ENCODE measurements around the gene ZSCAN32. TPM values are rescaled to one million over a fixed set of nuclear protein-coding genes. Genes with fewer than 3 reads are reported as not detected.

Gene ZSCAN32
- total and polyA plus RNA-seq, 2 of the 8 experiments (the other 6 are each of a cell fraction or from before 2014, with no cell fraction given), result 13.4 to 22.0 TPM

GRCh38 chr16:3400446-3400778, 392 bp downstream of the ZSCAN32 start:
- no peak for FAIRE-seq
- no peaks in the 10 kb centered on the region for H3K27me3 ChIP-seq (replicated peaks in 1 of 4; ENCODE audit: control insufficient read depth in 3 of 4, extremely low read depth in 1 of 4, insufficient read depth in 3 of 4, low read length in 3 of 4)
- CTCF ChIA-PET (ENCODE audit: partially characterized antibody), result interaction anchor here (0.5 kb wide), 1 partner anchor 55 kb away, joined by 3 read pairs; no protein-coding TSS in a partner anchor

More at GRCh38 chr16:3400446-3400778, 392 bp downstream of the ZSCAN32 start:
- H3K9me3 ChIP-seq (ENCODE audit: insufficient read depth in 2 of 2, low read depth in 1 of 2, low read length in 1 of 2), result peaks cover 8 to 18% of the 10 kb centered on the region in 2 experiments; a peak in 3 of 4 replicates
- H3K79me2 ChIP-seq (ENCODE audit: control insufficient read depth in 1 of 2, insufficient read depth in 2 of 2, low read length in 2 of 2), result peaks cover 0 to 23% of the 10 kb centered on the region in 2 experiments; a peak in 2 of 4 replicates
- H3K79me1 ChIP-seq (ENCODE audit: low read depth, low read length), result peaks cover 2% of the 10 kb centered on the region
- H4K5ac ChIP-seq (ENCODE audit: insufficient read length, low read depth, low read length), result no peak overlapping the region
- peak overlapping the region; percentile 86 to 89 (median 87) for H3K4me3 ChIP-seq (ENCODE audit: extremely low read depth in 1 of 4, insufficient read depth in 2 of 4, low read depth in 3 of 4, low read length in 4 of 4)
- peak overlapping the region; percentile 13; the same call in 1 of the 2 replicates for H2AFZ ChIP-seq (ENCODE audit: low read length)
- H3K36me3 ChIP-seq (ENCODE audit: control insufficient read depth in 2 of 4, insufficient read depth in 4 of 4, low read length in 3 of 4), result peaks cover 6 to 41% (median 29%) of the 10 kb centered on the region in 4 experiments; a peak in 7 of 8 replicates
- POLR2A ChIA-PET (ENCODE audit: partially characterized antibody), result interaction anchor here (0.6 to 3.1 kb wide), 10 partner anchors 10 to 145 kb away, joined by 3 to 14 read pairs (median 3); partner anchors contain the start of genes NAA60 and ZNF597
- H3K23me2 ChIP-seq (ENCODE audit: low read depth, low read length), result peaks cover 9% of the 10 kb centered on the region
- peak overlapping the region; percentile 68 to 89 for H3K4me2 ChIP-seq (ENCODE audit: insufficient read depth in 1 of 2, low read depth in 2 of 2, low read length in 2 of 2)
- H2BK20ac ChIP-seq (ENCODE audit: low read length), result no peak overlapping the region
- H4K8ac ChIP-seq (ENCODE audit: extremely low read depth, insufficient read depth, low read length), result peak overlapping the region; percentile 53; the same call in 1 of the 2 replicates
- no peak for DNase-seq (ENCODE audit: low read depth in 1 of 2, low spot score in 2 of 2)
- H3K56ac ChIP-seq (replicated peaks; ENCODE audit: insufficient read length, low read depth, low read length), result no peak overlapping the region
- H3K9ac ChIP-seq (replicated peaks in 1 of 4; ENCODE audit: extremely low read depth in 1 of 4, low read depth in 3 of 4, low read length in 3 of 4), result peak overlapping the region; percentile 75 to 85 (median 78)
- WGBS, 2 experiments (ENCODE audit: extremely low coverage in 1 of 2, insufficient coverage in 1 of 2, insufficient read length in 1 of 2, insufficient replicate concordance in 2 of 2, low coverage in 1 of 2, low lambda C conversion rate in 2 of 2, missing lambda C conversion rate in 1 of 2), result 2% methylated on average over 18 of the region's 18 CpGs; no CpG with 5 or more reads in 1 of the 2 experiments
- H2BK15ac ChIP-seq (ENCODE audit: low read length), result no peak overlapping the region
- no peak overlapping the region for H3K14ac ChIP-seq (ENCODE audit: insufficient read length)
- no peak overlapping the region for H3K27ac ChIP-seq (ENCODE audit: low read depth, low read length)
- TF ChIP-seq TBP (IDR thresholded peaks at IDR 0.05; ENCODE audit: low read depth, low read length) (no peak), FOSL1 (IDR thresholded peaks at IDR 0.05; ENCODE audit: insufficient read depth, low read depth, low read length) (no peak), KDM5A (IDR thresholded peaks at IDR 0.05; ENCODE audit: low read length) (no peak), EP300 (IDR thresholded peaks at IDR 0.05; ENCODE audit: borderline replicate concordance in 1 of 2, low read depth in 2 of 2, low read length in 2 of 2) (no peak), CTBP2 (IDR thresholded peaks at IDR 0.05; ENCODE audit: borderline replicate concordance, insufficient read depth, insufficient read length, low read length) (no peak), TEAD4 (IDR thresholded peaks at IDR 0.05; ENCODE audit: low read depth, low read length) (no peak), SP2 (IDR thresholded peaks at IDR 0.05; ENCODE audit: low read length) (no peak)
- no peak overlapping the region for H3K23ac ChIP-seq (ENCODE audit: insufficient read length)
- H2BK120ac ChIP-seq (replicated peaks; ENCODE audit: low read depth, low read length), result no peak overlapping the region
- H2AK5ac ChIP-seq (ENCODE audit: low read depth, low read length), result no peak overlapping the region
- no peaks in the 10 kb centered on the region for H4K20me1 ChIP-seq (replicated peaks in 1 of 2; ENCODE audit: control insufficient read depth in 1 of 2, insufficient read depth in 2 of 2, low read length in 2 of 2)
- peak overlapping the region; percentile 97 for H3K4ac ChIP-seq (replicated peaks; ENCODE audit: insufficient read length, low read depth, low read length)
- H3K4me1 ChIP-seq (replicated peaks in 1 of 4; ENCODE audit: control insufficient read depth in 3 of 4, insufficient read depth in 4 of 4, low read length in 3 of 4), result peaks cover 0 to 2% (median 0%) of the 10 kb centered on the region in 4 experiments; a peak in 2 of 7 replicates
- H3K18ac ChIP-seq (ENCODE audit: extremely low read depth, low read length), result no peak overlapping the region
- H2BK12ac ChIP-seq (ENCODE audit: low read depth, low read length), result no peak overlapping the region
- H4K91ac ChIP-seq (replicated peaks; ENCODE audit: insufficient read length, low read length), result no peak overlapping the region
- H2BK5ac ChIP-seq (ENCODE audit: low read depth, low read length), result peak overlapping the region; percentile 52; the same call in 1 of the 2 replicates

All from H1 (cell line).